ENCODE data around the gene NOD1. TPM values are rescaled to one million over a fixed set of nuclear protein-coding genes. Genes with fewer than 3 reads are reported as not detected.

NOD1 gene
- total RNA-seq, 4 donors from 2014 or later: 14.9 to 50.4 (median 31.8) TPM

GRCh38 chr7:30476459-30477145, 2.0 kb downstream of the NOD1 start:
- no peaks in the 10 kb centered on the region for H3K27me3 ChIP-seq
- H3K9me3 ChIP-seq: no peaks in the 10 kb centered on the region
- no peak for TF ChIP-seq EP300 (IDR thresholded peaks at IDR 0.05)
- TF ChIP-seq CTCF (IDR thresholded peaks at IDR 0.05): no peak
- no peak for TF ChIP-seq POLR2A (IDR thresholded peaks at IDR 0.05)
- peaks cover 0 to 75% (median 51%) of the 10 kb centered on the region in 4 donors for H3K4me1 ChIP-seq
- 78 to 84% methylated on average over 10 of the region's 10 CpGs for WGBS, 2 donors
- peak overlapping the region in 1 of 4 donors; percentile 1 for H3K4me3 ChIP-seq
- H3K27ac ChIP-seq: peak overlapping the region in 2 of 4 donors; percentile 96 to 97
- no peaks in the 10 kb centered on the region for H3K36me3 ChIP-seq
- DNase-seq (ENCODE audit: low spot score in 2 of 2): no peak

GRCh38 chr7:30475580-30475979, 3.0 kb downstream of the NOD1 start:
- H3K4me1 ChIP-seq: peaks cover 0 to 85% (median 61%) of the 10 kb centered on the region in 4 donors
- no peak for DNase-seq (ENCODE audit: low spot score in 2 of 2)
- WGBS, 2 donors: 65 to 73% methylated on average over 6 of the region's 6 CpGs

GRCh38 chr7:30474893-30475292, 3.7 kb downstream of the NOD1 start:
- Histone ChIP-seq H3K27ac (peak overlapping the region in 3 of 4 donors; percentile 48 to 97 (median 96)), H3K27me3 (no peaks in the 10 kb centered on the region), H3K4me1 (peaks cover 0 to 92% (median 68%) of the 10 kb centered on the region in 4 donors), H3K36me3 (no peaks in the 10 kb centered on the region), H3K9me3 (no peaks in the 10 kb centered on the region), H3K4me3 (no peak overlapping the region)
- TF ChIP-seq EP300 (IDR thresholded peaks at IDR 0.05) (peak; percentile 5 to 79), CTCF (IDR thresholded peaks at IDR 0.05) (no peak), POLR2A (IDR thresholded peaks at IDR 0.05) (no peak)
- WGBS, 2 donors: 33 to 50% methylated on average over 2 of the region's 2 CpGs
- DNase-seq (ENCODE audit: low spot score in 2 of 2): no peak

More at GRCh38 chr7:30475580-30475979, 3.0 kb downstream of the NOD1 start:
- Histone ChIP-seq H3K27ac (peak overlapping the region in 3 of 4 donors; percentile 10 to 97 (median 96)), H3K36me3 (no peaks in the 10 kb centered on the region), H3K4me3 (no peak overlapping the region), H3K27me3 (no peaks in the 10 kb centered on the region), H3K9me3 (no peaks in the 10 kb centered on the region)
- no peak for TF ChIP-seq EP300 (IDR thresholded peaks at IDR 0.05)
- no peak for TF ChIP-seq CTCF (IDR thresholded peaks at IDR 0.05)

GRCh38 chr7:30474485-30474884, 4.1 kb downstream of the NOD1 start:
- H3K27ac ChIP-seq: peak overlapping the region in 3 of 4 donors; percentile 48 to 97 (median 96)
- DNase-seq (ENCODE audit: low spot score in 2 of 2): no peak
- no peak for TF ChIP-seq POLR2A (IDR thresholded peaks at IDR 0.05)
- no peak for TF ChIP-seq EP300 (IDR thresholded peaks at IDR 0.05)
- no peak for TF ChIP-seq CTCF (IDR thresholded peaks at IDR 0.05)
- no peaks in the 10 kb centered on the region for H3K36me3 ChIP-seq
- no peak overlapping the region for H3K4me3 ChIP-seq
- no peaks in the 10 kb centered on the region for H3K9me3 ChIP-seq
- 90 to 91% methylated on average over 10 of the region's 10 CpGs for WGBS, 2 donors
- H3K4me1 ChIP-seq: peaks cover 0 to 92% (median 71%) of the 10 kb centered on the region in 4 donors
- no peaks in the 10 kb centered on the region for H3K27me3 ChIP-seq

GRCh38 chr7:30473903-30474302, 4.7 kb downstream of the NOD1 start:
- TF ChIP-seq EP300 (IDR thresholded peaks at IDR 0.05) (no peak), CTCF (IDR thresholded peaks at IDR 0.05) (no peak), POLR2A (IDR thresholded peaks at IDR 0.05) (no peak)
- no peak overlapping the region for H3K4me3 ChIP-seq
- no peak for DNase-seq (ENCODE audit: low spot score in 2 of 2)
- H3K36me3 ChIP-seq: no peaks in the 10 kb centered on the region
- no peaks in the 10 kb centered on the region for H3K27me3 ChIP-seq
- H3K27ac ChIP-seq: peak overlapping the region in 3 of 4 donors; percentile 48 to 97 (median 96)
- 87 to 98% methylated on average over 1 of the region's 1 CpG for WGBS, 2 donors
- no peaks in the 10 kb centered on the region for H3K9me3 ChIP-seq
- peaks cover 0 to 92% (median 76%) of the 10 kb centered on the region in 4 donors for H3K4me1 ChIP-seq

All from tibial nerve (tissue), 4 donors.